Ishikawa (cell line): Measurements from ENCODE around the gene KCNQ1.

ENCODE experiments used
- CEBPB ChIP-seq: IDR thresholded peaks from 2 replicates; pipeline ENCODE4 v1.6.1; 2012
- CREB1 ChIP-seq: IDR thresholded peaks from 2 replicates; pipeline ENCODE4 v1.6.1; 2012; ENCODE audit warnings: low read depth
- EGR1 ChIP-seq: IDR thresholded peaks from 2 replicates; pipeline ENCODE4 v1.6.1; 2012
- EP300 ChIP-seq: IDR thresholded peaks from 2 replicates; pipeline ENCODE4 v1.6.1; 2012; ENCODE audit warnings: borderline replicate concordance
- FOXM1 ChIP-seq: IDR thresholded peaks from 2 replicates; pipeline ENCODE4 v1.6.1; 2012; ENCODE audit warnings: low read depth, borderline replicate concordance
- MAX ChIP-seq: IDR thresholded peaks from 2 replicates; pipeline ENCODE4 v1.6.1; 2012
- NFIC ChIP-seq: IDR thresholded peaks from 2 replicates; pipeline ENCODE4 v1.6.1; 2012
- RAD21 ChIP-seq: IDR thresholded peaks from 2 replicates; pipeline ENCODE4 v1.6.1; 2012; ENCODE audit warnings: low read depth
- REST ChIP-seq: IDR thresholded peaks from 2 replicates; pipeline ENCODE4 v1.6.1; 2012; ENCODE audit warnings: low read depth, mild to moderate bottlenecking
- TAF1 ChIP-seq: IDR thresholded peaks from 2 replicates; pipeline ENCODE4 v1.6.1; 2012; ENCODE audit warnings: low read depth, mild to moderate bottlenecking
- TCF12 ChIP-seq: IDR thresholded peaks from 2 replicates; pipeline ENCODE4 v1.6.1; 2012; ENCODE audit warnings: low read depth
- TEAD4 ChIP-seq: IDR thresholded peaks from 2 replicates; pipeline ENCODE4 v1.6.1; 2012
- USF1 ChIP-seq: IDR thresholded peaks from 2 replicates; pipeline ENCODE4 v1.6.1; 2012
- YY1 ChIP-seq: IDR thresholded peaks from 2 replicates; pipeline ENCODE4 v1.6.1; 2012; ENCODE audit warnings: low read depth
- ZBTB7A ChIP-seq: IDR thresholded peaks from 2 replicates; pipeline ENCODE4 v1.6.1; 2012; ENCODE audit warnings: low read depth

The KCNQ1 gene

GRCh38 chr11:2397005-2397404 is 47.8 kb upstream of the KCNQ1 start:
- TF ChIP-seq FOXM1 (no peak), CEBPB (no peak), TAF1 (no peak), TEAD4 (no peak), REST (no peak), USF1 (no peak), MAX (no peak), YY1 (no peak)

GRCh38 chr11:2398664-2399355 is 46.0 kb upstream of the KCNQ1 start:
- no peak for TF ChIP-seq REST
- TF ChIP-seq RAD21 = no peak
- TF ChIP-seq NFIC = no peak
- no peak for TF ChIP-seq FOXM1
- no peak for TF ChIP-seq EGR1
- TF ChIP-seq ZBTB7A = no peak
- TF ChIP-seq TAF1 = no peak
- TF ChIP-seq CEBPB = no peak
- no peak for TF ChIP-seq CREB1
- TF ChIP-seq EP300 = no peak
- no peak for TF ChIP-seq TCF12
- TF ChIP-seq YY1 = no peak
- no peak for TF ChIP-seq MAX
- no peak for TF ChIP-seq USF1
- TF ChIP-seq TEAD4 = no peak

GRCh38 chr11:2399488-2400068 is 45.2 kb upstream of the KCNQ1 start:
- TF ChIP-seq YY1 (peak; percentile 60; the same call in 1 of the 2 replicates), TAF1 (no peak)

GRCh38 chr11:2400069-2400761 is 44.6 kb upstream of the KCNQ1 start, which contains the start of gene TSSC4:
Gene TSSC4, plus strand, starts transcription at chr11:2400750. Its CDS starts 1,884 bp downstream, at chr11:2402634.
- TF ChIP-seq EP300 (no peak), CREB1 (peak; percentile 77; the same call in 1 of the 2 replicates), NFIC (no peak; the same call in 1 of the 2 replicates), TCF12 (peak; percentile 70; the same call in 1 of the 2 replicates), CEBPB (no peak), REST (no peak), USF1 (no peak), RAD21 (peak; percentile 66), ZBTB7A (no peak), TEAD4 (no peak), TAF1 (peak; percentile 87), EGR1 (no peak)
